ENCODE results near the gene SMKR1. TPM values are rescaled to one million over a fixed set of nuclear protein-coding genes. Genes with fewer than 3 reads are reported as not detected.

Gene SMKR1
- total RNA-seq, 1 donor from 2014 or later: not detected

DNA sequence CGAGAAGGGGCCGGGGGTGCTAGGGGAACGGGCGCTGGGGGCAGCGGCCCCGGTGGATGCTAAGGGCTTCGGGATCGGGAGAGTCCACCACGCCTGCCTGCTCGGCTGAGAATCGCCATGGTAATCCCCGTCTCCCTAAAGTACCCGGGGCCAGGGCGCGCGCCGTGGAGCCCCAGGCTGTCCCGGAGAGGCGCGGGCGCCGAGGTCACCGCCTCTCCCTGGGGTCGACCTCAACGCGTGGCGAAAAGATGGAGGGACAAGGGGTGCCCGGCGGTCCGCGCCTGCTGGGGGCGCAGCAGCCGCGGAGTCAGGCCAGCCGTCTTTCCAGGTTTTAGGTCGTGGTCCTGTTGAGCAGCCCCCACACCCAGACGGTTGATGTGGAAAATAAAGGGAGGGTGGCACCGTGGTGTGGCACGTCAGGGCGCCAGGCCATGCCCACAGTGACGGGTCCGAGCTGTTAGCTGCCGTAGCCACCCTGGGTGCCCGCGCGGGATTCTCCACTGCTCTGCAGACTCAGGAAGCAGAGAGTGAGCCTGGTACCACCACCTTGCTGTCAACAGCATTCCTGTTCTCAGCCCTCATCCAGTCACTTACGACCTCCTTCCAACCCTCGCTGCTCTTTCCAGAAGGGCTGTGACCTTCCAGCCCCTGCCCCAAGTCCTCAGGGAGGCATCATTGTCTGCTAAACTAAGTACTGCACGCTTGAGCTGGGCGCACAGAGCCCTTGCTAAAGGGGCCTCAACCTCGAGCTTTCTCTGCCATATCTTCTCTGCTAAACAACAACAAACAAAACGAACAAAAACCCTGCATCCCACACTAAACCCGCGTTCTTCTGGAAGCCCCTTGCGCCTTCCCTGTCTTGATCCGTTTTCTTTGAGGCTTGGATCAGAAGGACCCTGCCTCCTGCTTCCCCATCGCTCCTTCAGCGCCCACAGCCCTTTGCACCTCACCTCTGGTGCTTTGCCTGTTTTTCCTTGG lies 666 bp downstream of the SMKR1 start:
- Histone ChIP-seq H3K36me3 (ENCODE audit: insufficient read depth, low read length) (no peaks in the 10 kb centered on the region), H3K27ac (ENCODE audit: low read depth, low read length) (no peak overlapping the region), H3K4me1 (ENCODE audit: insufficient read depth, low read length) (peaks cover 3% of the 10 kb centered on the region), H3K27me3 (ENCODE audit: insufficient read depth, low read length) (peaks cover 6% of the 10 kb centered on the region), H3K9ac (ENCODE audit: low read length) (peak overlapping the region; percentile 63), H4K20me1 (ENCODE audit: insufficient read depth, low read length) (no peaks in the 10 kb centered on the region), H3K4me3 (ENCODE audit: insufficient read depth, low read depth, low read length) (peak overlapping the region; percentile 57), H3K4me2 (ENCODE audit: low read length) (peak overlapping the region; percentile 95), H2AFZ (ENCODE audit: low read depth, low read length) (peak overlapping the region; percentile 89), H3K9me3 (ENCODE audit: insufficient read depth, low read depth, low read length) (no peaks in the 10 kb centered on the region), H3K79me2 (ENCODE audit: insufficient read depth, low read length) (no peaks in the 10 kb centered on the region)
- Mint-ChIP-seq H3K4me1 (ENCODE audit: low read depth, unreplicated experiment) (no peaks in the 10 kb centered on the region), H3K4me3 (ENCODE audit: unreplicated experiment) (peak overlapping the region; percentile 84), H3K9me3 (ENCODE audit: unreplicated experiment) (no peaks in the 10 kb centered on the region), H3K27ac (ENCODE audit: unreplicated experiment) (peak overlapping the region; percentile 50), H3K27me3 (ENCODE audit: low read depth, unreplicated experiment) (peaks cover 37% of the 10 kb centered on the region), H3K36me3 (ENCODE audit: low read depth, unreplicated experiment) (peaks cover 3% of the 10 kb centered on the region)
- FAIRE-seq (no peak), DNase-seq (ENCODE audit: low read depth) (no peak)
- TF ChIP-seq, protein P1, sequence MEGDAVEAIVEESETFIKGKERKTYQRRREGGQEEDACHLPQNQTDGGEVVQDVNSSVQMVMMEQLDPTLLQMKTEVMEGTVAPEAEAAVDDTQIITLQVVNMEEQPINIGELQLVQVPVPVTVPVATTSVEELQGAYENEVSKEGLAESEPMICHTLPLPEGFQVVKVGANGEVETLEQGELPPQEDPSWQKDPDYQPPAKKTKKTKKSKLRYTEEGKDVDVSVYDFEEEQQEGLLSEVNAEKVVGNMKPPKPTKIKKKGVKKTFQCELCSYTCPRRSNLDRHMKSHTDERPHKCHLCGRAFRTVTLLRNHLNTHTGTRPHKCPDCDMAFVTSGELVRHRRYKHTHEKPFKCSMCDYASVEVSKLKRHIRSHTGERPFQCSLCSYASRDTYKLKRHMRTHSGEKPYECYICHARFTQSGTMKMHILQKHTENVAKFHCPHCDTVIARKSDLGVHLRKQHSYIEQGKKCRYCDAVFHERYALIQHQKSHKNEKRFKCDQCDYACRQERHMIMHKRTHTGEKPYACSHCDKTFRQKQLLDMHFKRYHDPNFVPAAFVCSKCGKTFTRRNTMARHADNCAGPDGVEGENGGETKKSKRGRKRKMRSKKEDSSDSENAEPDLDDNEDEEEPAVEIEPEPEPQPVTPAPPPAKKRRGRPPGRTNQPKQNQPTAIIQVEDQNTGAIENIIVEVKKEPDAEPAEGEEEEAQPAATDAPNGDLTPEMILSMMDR (IDR thresholded peaks at IDR 0.05; ENCODE audit: insufficient read depth, low read depth, low read length): no peak
- no peak for TF ChIP-seq EZH2 (IDR thresholded peaks at IDR 0.05; ENCODE audit: insufficient read depth, low read length)

GRCh38 chr7:129503725-129504124 lies 1.4 kb downstream of the SMKR1 start:
- Histone ChIP-seq H3K4me3 (ENCODE audit: insufficient read depth, low read depth, low read length) (no peak overlapping the region), H3K27me3 (ENCODE audit: insufficient read depth, low read length) (peaks cover 6% of the 10 kb centered on the region), H3K4me2 (ENCODE audit: low read length) (no peak overlapping the region), H2AFZ (ENCODE audit: low read depth, low read length) (no peak overlapping the region), H3K4me1 (ENCODE audit: insufficient read depth, low read length) (peaks cover 3% of the 10 kb centered on the region), H3K79me2 (ENCODE audit: insufficient read depth, low read length) (no peaks in the 10 kb centered on the region), H3K36me3 (ENCODE audit: insufficient read depth, low read length) (no peaks in the 10 kb centered on the region), H3K9me3 (ENCODE audit: insufficient read depth, low read depth, low read length) (no peaks in the 10 kb centered on the region), H3K27ac (ENCODE audit: low read depth, low read length) (no peak overlapping the region), H4K20me1 (ENCODE audit: insufficient read depth, low read length) (no peaks in the 10 kb centered on the region), H3K9ac (ENCODE audit: low read length) (no peak overlapping the region)
- H3K27ac Mint-ChIP-seq (ENCODE audit: unreplicated experiment): no peak overlapping the region
- peak overlapping the region; percentile 84 for H3K4me3 Mint-ChIP-seq (ENCODE audit: unreplicated experiment)
- H3K27me3 Mint-ChIP-seq (ENCODE audit: low read depth, unreplicated experiment): peaks cover 35% of the 10 kb centered on the region
- peaks cover 3% of the 10 kb centered on the region for H3K36me3 Mint-ChIP-seq (ENCODE audit: low read depth, unreplicated experiment)
- no peaks in the 10 kb centered on the region for H3K4me1 Mint-ChIP-seq (ENCODE audit: low read depth, unreplicated experiment)
- no peak for TF ChIP-seq EZH2 (IDR thresholded peaks at IDR 0.05; ENCODE audit: insufficient read depth, low read length)
- FAIRE-seq (no peak), DNase-seq (ENCODE audit: low read depth) (no peak)
- H3K9me3 Mint-ChIP-seq (ENCODE audit: unreplicated experiment): no peaks in the 10 kb centered on the region

DNA sequence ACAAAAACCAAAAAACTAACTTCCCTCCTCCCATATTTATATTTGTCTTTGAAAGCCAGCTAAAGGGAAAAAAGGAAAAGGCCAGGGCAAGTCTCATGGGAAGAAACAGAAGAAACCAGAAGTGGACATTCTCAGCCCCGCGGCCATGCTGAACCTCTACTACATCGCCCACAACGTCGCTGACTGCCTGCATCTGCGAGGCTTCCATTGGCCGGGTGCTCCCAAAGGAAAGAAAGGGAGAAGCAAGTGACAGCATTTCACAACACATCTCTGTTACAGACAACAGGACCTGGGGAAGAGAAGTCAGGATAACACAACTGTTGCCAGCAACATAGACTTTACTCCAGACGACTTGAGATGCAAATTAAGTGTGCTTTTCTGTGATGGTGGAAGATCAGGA lies 9.9 kb downstream of the SMKR1 start:
- no peak overlapping the region for H3K4me3 ChIP-seq (ENCODE audit: insufficient read depth, low read depth, low read length)
- no peak for DNase-seq (ENCODE audit: low read depth)
- Mint-ChIP-seq H3K27ac (ENCODE audit: unreplicated experiment) (no peak overlapping the region), H3K4me3 (ENCODE audit: unreplicated experiment) (no peak overlapping the region), H3K9me3 (ENCODE audit: unreplicated experiment) (no peaks in the 10 kb centered on the region), H3K36me3 (ENCODE audit: low read depth, unreplicated experiment) (no peaks in the 10 kb centered on the region), H3K27me3 (ENCODE audit: low read depth, unreplicated experiment) (peaks cover 32% of the 10 kb centered on the region), H3K4me1 (ENCODE audit: low read depth, unreplicated experiment) (no peaks in the 10 kb centered on the region)
- H3K9me3 ChIP-seq (ENCODE audit: insufficient read depth, low read depth, low read length): no peaks in the 10 kb centered on the region
- peak; percentile 41 for FAIRE-seq
- H3K4me2 ChIP-seq (ENCODE audit: low read length): no peak overlapping the region
- no peak overlapping the region for H2AFZ ChIP-seq (ENCODE audit: low read depth, low read length)
- H3K27me3 ChIP-seq (ENCODE audit: insufficient read depth, low read length): no peaks in the 10 kb centered on the region
- H3K9ac ChIP-seq (ENCODE audit: low read length): no peak overlapping the region
- no peaks in the 10 kb centered on the region for H3K79me2 ChIP-seq (ENCODE audit: insufficient read depth, low read length)
- H4K20me1 ChIP-seq (ENCODE audit: insufficient read depth, low read length): no peaks in the 10 kb centered on the region
- H3K36me3 ChIP-seq (ENCODE audit: insufficient read depth, low read length): no peaks in the 10 kb centered on the region
- no peak overlapping the region for H3K27ac ChIP-seq (ENCODE audit: low read depth, low read length)
- H3K4me1 ChIP-seq (ENCODE audit: insufficient read depth, low read length): no peaks in the 10 kb centered on the region
- TF ChIP-seq, protein P1 (IDR thresholded peaks at IDR 0.05; ENCODE audit: insufficient read depth, low read depth, low read length): no peak
- TF ChIP-seq EZH2 (IDR thresholded peaks at IDR 0.05; ENCODE audit: insufficient read depth, low read length): no peak
